Astrocyte of the spinal cord (primary cell): Measurements from ENCODE around the gene C5orf15.

Experiments used
- DNase-seq: peaks from one replicate; pipeline ENCODE4 v3.0.0; 2011; ENCODE audit warnings: low read depth, low spot score
- H3K4me3 ChIP-seq: 2 replicates; pipeline ENCODE4 v1.5.1; 2011; ENCODE audit warnings: low read depth, mild to moderate bottlenecking, low read length, moderate library complexity
- CTCF ChIP-seq: IDR thresholded peaks from 2 replicates; pipeline ENCODE4 v1.5.1; 2012; ENCODE audit warnings: low read depth, mild to moderate bottlenecking, low read length, inconsistent platforms
- in situ Hi-C: cut with HindIII; loops from 2 replicates; pipeline ENCODE4 v1.10.0; 2017; ENCODE audit warnings: low sequenced_read_pairs

C5orf15 gene

GRCh38 chr5:133926489-133927299, 41.7 kb downstream of the C5orf15 start:
- DNase-seq = no peak
- in situ Hi-C loops = no loop called here
- no peak for TF ChIP-seq CTCF
- no peak overlapping the region for H3K4me3 ChIP-seq

DNA sequence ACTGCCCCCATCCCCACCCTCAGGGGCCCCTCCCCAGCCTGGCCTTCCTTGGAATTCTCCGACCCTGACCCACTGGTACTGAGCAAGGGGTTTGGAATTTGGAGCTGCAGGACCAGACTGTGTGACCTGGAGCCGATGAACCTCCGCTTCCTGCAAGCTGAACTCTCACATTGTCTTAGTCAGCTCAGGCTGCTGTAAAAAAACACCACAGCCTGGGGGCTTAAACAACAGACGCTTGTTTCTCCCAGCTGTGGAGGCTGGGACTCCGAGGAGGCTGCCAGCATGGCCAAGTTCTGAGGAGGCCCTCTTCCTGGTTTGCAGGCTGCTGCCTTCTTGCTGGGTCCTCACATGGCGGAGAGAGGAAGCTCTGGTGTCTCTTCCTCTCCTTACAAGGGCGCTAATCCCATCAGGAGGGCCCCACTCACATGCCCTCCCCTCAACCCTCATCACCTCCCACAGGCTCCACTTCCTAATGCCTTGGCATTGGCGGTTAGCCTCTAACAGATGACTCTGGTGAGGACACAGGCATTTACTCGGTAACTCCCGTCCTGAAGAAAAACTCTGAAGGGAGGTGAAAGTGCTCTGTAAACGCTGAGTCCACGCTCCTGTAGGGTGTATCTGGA, 42.4 kb downstream of the C5orf15 start:
- in situ Hi-C loops = no loop called here
- no peak overlapping the region for H3K4me3 ChIP-seq
- DNase-seq = no peak
- no peak for TF ChIP-seq CTCF

GRCh38 chr5:133925269-133925668, 43.2 kb downstream of the C5orf15 start:
- in situ Hi-C loops = no loop called here
- TF ChIP-seq CTCF = no peak
- H3K4me3 ChIP-seq = no peak overlapping the region

DNA sequence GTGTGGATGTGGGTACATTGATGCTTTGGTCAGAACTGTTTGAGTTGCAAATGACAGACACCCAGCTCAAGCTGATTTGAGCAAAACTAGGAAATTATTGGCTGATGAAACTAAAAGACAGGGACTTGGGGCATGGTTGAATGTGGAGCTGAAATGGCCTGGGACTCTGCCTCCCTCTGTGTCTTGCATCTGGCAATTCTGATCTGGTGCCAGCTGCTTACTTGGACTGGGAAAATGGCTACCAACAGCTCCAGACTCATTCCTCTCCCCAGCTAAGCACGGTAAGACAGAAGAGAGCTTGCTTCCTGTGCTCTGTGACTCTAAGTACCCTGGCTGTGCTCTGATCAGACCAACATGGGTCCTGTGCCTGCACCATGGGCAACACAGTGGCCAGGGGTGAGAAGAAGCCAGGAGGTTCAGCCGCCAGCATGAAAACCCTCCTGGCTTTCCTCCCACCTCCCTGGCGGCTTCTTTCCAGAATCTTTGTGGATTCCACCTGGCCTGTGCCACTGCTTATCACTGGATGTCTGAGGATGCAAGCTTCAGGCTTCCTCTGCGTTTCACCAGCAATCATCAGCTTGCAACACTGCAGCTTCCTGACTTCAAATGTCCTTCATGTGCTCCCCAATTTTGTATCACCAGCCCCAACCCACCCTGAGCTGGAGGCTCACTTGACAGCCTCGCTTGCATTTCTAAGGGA, 44.1 kb downstream of the C5orf15 start:
- no peak for DNase-seq
- in situ Hi-C loops = no loop called here
- TF ChIP-seq CTCF = no peak
- H3K4me3 ChIP-seq = no peak overlapping the region

More at GRCh38 chr5:133925269-133925668, 43.2 kb downstream of the C5orf15 start:
- no peak for DNase-seq

DNA sequence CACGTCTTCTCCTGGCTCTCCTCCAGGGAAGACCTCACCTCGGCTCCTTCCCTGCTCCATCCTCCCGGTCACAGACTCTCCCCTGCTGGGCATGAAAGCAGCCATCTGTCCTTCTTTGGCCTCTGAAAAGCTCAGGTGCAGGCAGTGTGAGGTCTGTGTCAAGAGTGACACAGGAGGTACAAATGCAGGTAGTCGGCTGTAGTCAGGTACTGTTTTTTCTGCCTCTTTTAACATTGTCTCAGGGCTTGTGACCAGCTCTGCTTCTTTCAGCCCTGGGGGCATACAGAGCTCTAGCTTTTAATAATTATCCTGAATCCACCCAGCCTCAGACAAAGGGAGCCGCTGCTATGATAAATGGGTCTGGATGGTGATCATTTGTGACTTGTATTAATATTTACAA, 46.4 kb downstream of the C5orf15 start:
- no peak for TF ChIP-seq CTCF
- in situ Hi-C loops = no loop called here
- H3K4me3 ChIP-seq = no peak overlapping the region

DNA sequence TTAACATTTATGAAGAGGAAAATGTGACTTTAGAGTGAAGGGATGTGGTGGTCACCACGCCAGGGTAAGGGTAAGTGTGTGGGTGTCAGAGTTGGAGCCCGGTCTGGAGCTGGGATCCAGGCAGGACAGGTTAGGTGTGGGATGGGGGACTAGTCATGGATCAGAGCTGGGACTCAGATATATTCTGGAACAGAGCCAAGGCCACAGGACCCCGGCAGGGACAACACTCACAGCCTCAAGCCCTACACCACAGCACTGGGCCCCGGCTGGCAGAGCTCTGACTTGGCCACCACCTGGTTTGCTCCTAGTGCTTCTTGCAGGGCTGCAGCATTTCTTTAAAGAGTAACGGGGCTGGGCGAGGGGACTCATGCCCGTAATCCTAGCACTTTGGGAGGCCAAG, 47.4 kb downstream of the C5orf15 start:
- TF ChIP-seq CTCF = no peak
- H3K4me3 ChIP-seq = no peak overlapping the region
- DNase-seq = no peak
- in situ Hi-C loops = no loop called here

More for the DNA sequence above, 46.4 kb downstream of the C5orf15 start:
- no peak for DNase-seq
